Activated gamma-delta T cell treated with anti-CD3 and anti-CD28 coated beads, Interleukin-2, amount 50 U/mL, for 16 hours (primary cell): Measurements from ENCODE around the gene ARHGAP26.
"Not testable (repeated sequence)": the region's sequence is repeated elsewhere in the genome, so short reads cannot be mapped to it uniquely, and the experiment has no call there.

ENCODE experiments used
- DNase-seq: peaks from one replicate; pipeline ENCODE4 v3.0.0-alpha.2; 2020; ENCODE audit warnings: low read depth

ARHGAP26 gene

GRCh38 chr5:143190260-143190810 lies 420.2 kb downstream of the ARHGAP26 start:
- no peak for DNase-seq

- no peak for DNase-seq
Observed at GRCh38 chr5:143191720-143192119, 421.5 kb downstream of the ARHGAP26 start.

GRCh38 chr5:143192191-143192900 lies 422.2 kb downstream of the ARHGAP26 start:
- no peak for DNase-seq

GRCh38 chr5:143194206-143194605 lies 424.0 kb downstream of the ARHGAP26 start:
- no peak for DNase-seq

GRCh38 chr5:143194713-143195112 lies 424.5 kb downstream of the ARHGAP26 start:
- DNase-seq = no peak

- DNase-seq = no peak
Observed at GRCh38 chr5:143195491-143195890, 425.3 kb downstream of the ARHGAP26 start.

GRCh38 chr5:143196601-143197259 lies 426.6 kb downstream of the ARHGAP26 start:
- no peak for DNase-seq

GRCh38 chr5:143197260-143197656 lies 427.1 kb downstream of the ARHGAP26 start:
- no peak for DNase-seq

- no peak for DNase-seq
Observed at GRCh38 chr5:143198332-143198731, 428.2 kb downstream of the ARHGAP26 start.

GRCh38 chr5:143199161-143199560 lies 429.0 kb downstream of the ARHGAP26 start:
- no peak for DNase-seq

GRCh38 chr5:143199843-143200242 lies 429.7 kb downstream of the ARHGAP26 start:
- no peak for DNase-seq

- no peak for DNase-seq
Observed at GRCh38 chr5:143200781-143201398, 430.7 kb downstream of the ARHGAP26 start.

- no peak for DNase-seq
Observed at GRCh38 chr5:143201589-143201988, 431.4 kb downstream of the ARHGAP26 start.

GRCh38 chr5:143203301-143203956 lies 433.3 kb downstream of the ARHGAP26 start:
- DNase-seq = not testable (repeated sequence)

GRCh38 chr5:143204474-143205246 lies 434.5 kb downstream of the ARHGAP26 start:
- no peak for DNase-seq

- DNase-seq = no peak
Observed at GRCh38 chr5:143205386-143205785, 435.2 kb downstream of the ARHGAP26 start.

- no peak for DNase-seq
Observed at GRCh38 chr5:143205883-143206195, 435.7 kb downstream of the ARHGAP26 start.

- no peak for DNase-seq
Observed at GRCh38 chr5:143206196-143207053, 436.2 kb downstream of the ARHGAP26 start.

GRCh38 chr5:143207058-143207457 lies 436.9 kb downstream of the ARHGAP26 start:
- DNase-seq = no peak

- no peak for DNase-seq
Observed at GRCh38 chr5:143207563-143208364, 437.6 kb downstream of the ARHGAP26 start.
